HFFc6 (cell line): ENCODE data around the gene KMT2D. TPM values are rescaled to one million over a fixed set of nuclear protein-coding genes. Genes with fewer than 3 reads are reported as not detected.

ENCODE experiments used
- DNase-seq: peaks from one replicate; pipeline ENCODE4 v3.0.0-alpha.2; 2018
- H3K27ac Mint-ChIP-seq: 2 replicates; pipeline ENCODE4 v1.8.0; 2020; ENCODE audit warnings: mild to moderate bottlenecking, mixed read lengths
- H3K27me3 Mint-ChIP-seq: 2 replicates; pipeline ENCODE4 v1.8.0; 2021; ENCODE audit warnings: mild to moderate bottlenecking, moderate library complexity, mixed read lengths; ENCODE audit not compliant: insufficient read depth
- H3K36me3 Mint-ChIP-seq: 2 replicates; pipeline ENCODE4 v1.8.0; 2021; ENCODE audit warnings: low read depth, mixed read lengths
- H3K4me1 Mint-ChIP-seq: 2 replicates; pipeline ENCODE4 v1.8.0; 2020; ENCODE audit warnings: low read depth, mixed read lengths
- H3K4me3 Mint-ChIP-seq: 2 replicates; pipeline ENCODE4 v1.8.0; 2020; ENCODE audit warnings: mild to moderate bottlenecking, moderate library complexity, mixed read lengths
- H3K9me3 Mint-ChIP-seq: 2 replicates; pipeline ENCODE4 v1.8.0; 2020; ENCODE audit warnings: mild to moderate bottlenecking, mixed read lengths
- CTCF ChIP-seq: fragments of 200-600 bp; sonication (generic); IDR thresholded peaks from 2 replicates; pipeline ENCODE4 v1.5.0; 2021; ENCODE audit warnings: antibody characterized with exemption, mild to moderate bottlenecking
- total RNA-seq, 6 experiments: library from RNA; stranded (reverse); fragmentation: NEBNext Ultra II Directional; extraction: Animal tissue kit (Norgen Biotek cat#: 25700); gene quantifications; 2 replicates in 1 of 6; 3 replicates in 5 of 6; pipeline ENCODE4 v1.2.3, GENCODE V29; 2021

KMT2D gene
- total RNA-seq, 6 experiments from 2014 or later, result 43.9 to 66.6 (median 48.4) TPM

- Mint-ChIP-seq H3K27ac (no peak overlapping the region; the same call in 1 of the 2 replicates), H3K4me3 (no peak overlapping the region), H3K4me1 (no peaks in the 10 kb centered on the region), H3K36me3 (peaks cover 24% of the 10 kb centered on the region; the same call in 1 of the 2 replicates), H3K27me3 (peaks cover 4% of the 10 kb centered on the region; the same call in 1 of the 2 replicates), H3K9me3 (no peaks in the 10 kb centered on the region)
- no peak for TF ChIP-seq CTCF
- DNase-seq, result no peak
Measured at GRCh38 chr12:49034286-49034622, 26.3 kb downstream of the KMT2D start.

- H3K27ac Mint-ChIP-seq, result peak overlapping the region; percentile 47; the same call in 1 of the 2 replicates
- H3K4me1 Mint-ChIP-seq, result no peaks in the 10 kb centered on the region
- no peak for DNase-seq
- no peak overlapping the region for H3K4me3 Mint-ChIP-seq
- H3K36me3 Mint-ChIP-seq, result peaks cover 22% of the 10 kb centered on the region; the same call in 1 of the 2 replicates
- H3K27me3 Mint-ChIP-seq, result peaks cover 4% of the 10 kb centered on the region; the same call in 1 of the 2 replicates
- no peak for TF ChIP-seq CTCF
- no peaks in the 10 kb centered on the region for H3K9me3 Mint-ChIP-seq
Measured at GRCh38 chr12:49033611-49034285, 26.8 kb downstream of the KMT2D start.

GRCh38 chr12:49032679-49033447 lies 27.7 kb downstream of the KMT2D start:
- Mint-ChIP-seq H3K4me1 (no peaks in the 10 kb centered on the region), H3K36me3 (peaks cover 29% of the 10 kb centered on the region), H3K4me3 (no peak overlapping the region), H3K27me3 (peaks cover 2% of the 10 kb centered on the region), H3K27ac (no peak overlapping the region), H3K9me3 (no peaks in the 10 kb centered on the region)
- no peak for TF ChIP-seq CTCF
- no peak for DNase-seq

- Mint-ChIP-seq H3K9me3 (no peaks in the 10 kb centered on the region), H3K36me3 (peaks cover 34% of the 10 kb centered on the region), H3K4me1 (no peaks in the 10 kb centered on the region), H3K4me3 (no peak overlapping the region), H3K27me3 (peaks cover 2% of the 10 kb centered on the region), H3K27ac (no peak overlapping the region)
- TF ChIP-seq CTCF, result no peak
- no peak for DNase-seq
Measured at GRCh38 chr12:49032276-49032675, 28.3 kb downstream of the KMT2D start.

- Mint-ChIP-seq H3K9me3 (no peaks in the 10 kb centered on the region), H3K4me1 (no peaks in the 10 kb centered on the region), H3K27ac (no peak overlapping the region), H3K27me3 (peaks cover 2% of the 10 kb centered on the region), H3K36me3 (peaks cover 31% of the 10 kb centered on the region), H3K4me3 (no peak overlapping the region)
- DNase-seq, result no peak
- no peak for TF ChIP-seq CTCF
Measured at GRCh38 chr12:49031573-49032161, 28.9 kb downstream of the KMT2D start.
